ENCODE data around the gene PLPP1. TPM values are rescaled to one million over a fixed set of nuclear protein-coding genes. Genes with fewer than 3 reads are reported as not detected.
"Not testable (repeated sequence)": the region's sequence is repeated elsewhere in the genome, so short reads cannot be mapped to it uniquely, and the experiment has no call there.

Gene PLPP1
- total RNA-seq, 1 donor from 2014 or later = 36.2 TPM

- no peak overlapping the region for H3K4me3 ChIP-seq (ENCODE audit: low read depth, low read length)
- TF ChIP-seq CTCF (conservative IDR thresholded peaks at IDR 0.05; ENCODE audit: low read depth, low read length) = no peak
- DNase-seq (ENCODE audit: low read depth) = no peak
These were observed 24.8 kb downstream of the PLPP1 start for GRCh38 chr5:55509796-55510522.

GRCh38 chr5:55509097-55509496 is 25.7 kb downstream of the PLPP1 start:
- no peak for DNase-seq (ENCODE audit: low read depth)
- H3K4me3 ChIP-seq (ENCODE audit: low read depth, low read length) = no peak overlapping the region
- TF ChIP-seq CTCF (conservative IDR thresholded peaks at IDR 0.05; ENCODE audit: low read depth, low read length) = no peak

DNA sequence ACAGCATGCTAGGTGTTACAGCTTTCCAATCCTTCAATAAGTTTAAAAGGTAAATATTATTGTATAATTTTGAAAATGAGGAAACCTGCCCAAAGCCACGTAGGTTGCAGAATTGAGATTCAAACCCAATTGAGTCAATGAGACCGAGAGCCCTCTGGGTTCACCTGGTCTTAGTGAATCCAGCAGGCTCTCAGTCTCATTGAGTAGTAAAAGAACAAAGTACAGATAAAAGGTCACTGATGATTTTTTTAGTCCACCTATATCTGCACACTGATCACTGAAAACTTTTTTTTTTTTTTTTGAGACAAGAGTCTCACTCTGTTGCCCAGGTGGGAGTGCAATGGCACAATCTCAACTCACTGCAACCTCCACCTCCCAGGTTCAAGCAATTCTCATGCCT is 27.2 kb downstream of the PLPP1 start:
- DNase-seq (ENCODE audit: low read depth) = no peak
- TF ChIP-seq CTCF (conservative IDR thresholded peaks at IDR 0.05; ENCODE audit: low read depth, low read length) = no peak
- no peak overlapping the region for H3K4me3 ChIP-seq (ENCODE audit: low read depth, low read length)

DNA sequence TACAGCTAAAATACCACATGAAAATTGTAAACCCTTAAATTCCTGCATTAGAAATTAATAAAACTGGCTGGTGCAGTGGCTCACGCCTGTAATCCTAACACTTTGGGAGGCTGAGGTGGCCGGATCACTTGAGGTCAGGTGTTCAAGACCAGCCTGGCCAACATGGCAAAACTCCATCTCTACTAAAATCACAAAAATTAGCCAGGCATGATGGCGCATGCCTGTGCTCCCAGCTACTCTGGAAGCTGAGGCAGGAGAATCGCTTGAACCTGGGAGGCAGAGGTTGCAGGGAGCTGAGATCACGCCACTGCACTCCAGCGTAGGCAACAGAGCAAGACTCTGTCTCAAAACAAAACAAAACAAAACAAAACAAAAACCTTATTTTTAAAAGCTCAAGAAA is 29.1 kb downstream of the PLPP1 start:
- not testable (repeated sequence) for DNase-seq (ENCODE audit: low read depth); H3K4me3 ChIP-seq (ENCODE audit: low read depth, low read length)

DNA sequence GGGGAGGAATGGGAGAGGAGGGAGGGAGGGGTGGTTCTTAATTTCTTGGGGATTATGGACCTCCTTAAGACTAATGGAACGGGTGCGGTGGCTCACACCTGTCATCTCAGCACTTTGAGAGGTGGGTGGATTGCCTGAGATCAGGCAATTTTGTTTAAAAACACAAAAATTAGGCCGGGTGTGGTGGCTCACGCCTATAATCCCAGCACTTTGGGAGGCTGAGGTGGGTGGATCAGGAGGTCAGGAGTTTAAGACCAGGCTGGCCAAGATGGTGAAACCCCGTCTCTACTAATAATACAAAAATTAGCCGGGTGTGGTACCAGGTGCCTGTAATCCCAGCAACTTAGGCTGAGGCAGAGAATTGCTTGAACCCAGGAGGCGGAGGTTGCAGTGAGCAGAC is 30.8 kb downstream of the PLPP1 start:
- DNase-seq (ENCODE audit: low read depth) = not testable (repeated sequence)

GRCh38 chr5:55502759-55503158 is 32.0 kb downstream of the PLPP1 start:
- no peak for DNase-seq (ENCODE audit: low read depth)
- TF ChIP-seq CTCF (conservative IDR thresholded peaks at IDR 0.05; ENCODE audit: low read depth, low read length) = no peak
- H3K4me3 ChIP-seq (ENCODE audit: low read depth, low read length) = no peak overlapping the region

More for the DNA sequence above, 30.8 kb downstream of the PLPP1 start:
- H3K4me3 ChIP-seq (ENCODE audit: low read depth, low read length) = not testable (repeated sequence)

- no peak for DNase-seq (ENCODE audit: low read depth)
- H3K4me3 ChIP-seq (ENCODE audit: low read depth, low read length) = no peak overlapping the region
- no peak for TF ChIP-seq CTCF (conservative IDR thresholded peaks at IDR 0.05; ENCODE audit: low read depth, low read length)
These were observed 36.3 kb downstream of the PLPP1 start for GRCh38 chr5:55498457-55498856.

GRCh38 chr5:55497712-55498111 is 37.1 kb downstream of the PLPP1 start:
- no peak overlapping the region for H3K4me3 ChIP-seq (ENCODE audit: low read depth, low read length)
- no peak for DNase-seq (ENCODE audit: low read depth)
- no peak for TF ChIP-seq CTCF (conservative IDR thresholded peaks at IDR 0.05; ENCODE audit: low read depth, low read length)

All from epithelial cell of proximal tubule (primary cell).